Mammary epithelial cell (primary cell): Measurements from ENCODE around the gene ZFAND3.

Experiments
- CTCF ChIP-seq, 2 donors: IDR thresholded peaks in 1 of 2; conservative IDR thresholded peaks in 1 of 2; 2 replicates each; pipeline ENCODE4 v1.5.1; 2011 to 2012; ENCODE audit warnings: inconsistent platforms in 2 of 2, low read length in 2 of 2, mild to moderate bottlenecking in 2 of 2, control low read depth in 1 of 2, low read depth in 1 of 2; ENCODE audit not compliant: insufficient read depth in 1 of 2; ENCODE audit errors: extremely low read depth in 1 of 2
- EZH2 ChIP-seq: IDR thresholded peaks from 2 replicates; pipeline ENCODE4 v1.6.1; 2012; ENCODE audit warnings: low read length, inconsistent platforms, borderline replicate concordance

- TF ChIP-seq EZH2, result no peak
- TF ChIP-seq CTCF (conservative IDR thresholded peaks at IDR 0.05 in 1 of 2, IDR thresholded peaks at IDR 0.05 in 1 of 2; ENCODE audit: extremely low read depth in 1 of 2, insufficient read depth in 1 of 2, low read depth in 1 of 2, low read length in 2 of 2), result no peak
Observed at GRCh38 chr6:37871616-37872372, 52.3 kb downstream of the ZFAND3 start.
